Measurements from ENCODE around the gene SUGP1.

The SUGP1 gene

GRCh38 chr19:19304186-19304965, 15.9 kb downstream of the SUGP1 start:
- H3K4me3 ChIP-seq (ENCODE audit: low read length), result no peak overlapping the region
- no peaks in the 10 kb centered on the region for H3F3A ChIP-seq (ENCODE audit: control insufficient read depth, insufficient read depth)
- no peak overlapping the region for H3K27ac ChIP-seq (ENCODE audit: low read depth, low read length)
- H3K4me1 ChIP-seq (ENCODE audit: control insufficient read depth, low read length), result no peaks in the 10 kb centered on the region
- H3K4me2 ChIP-seq (ENCODE audit: low read length), result no peak overlapping the region
- H3K9me2 ChIP-seq (replicated peaks; ENCODE audit: control insufficient read depth, low read length), result no peaks in the 10 kb centered on the region
- no peak for TF ChIP-seq EZH2phosphoT487 (IDR thresholded peaks at IDR 0.05; ENCODE audit: borderline replicate concordance, low read length)
- TF ChIP-seq CTCF (IDR thresholded peaks at IDR 0.05; ENCODE audit: low read depth, low read length, poor library complexity, severe bottlenecking), result no peak
- peaks cover 60% of the 10 kb centered on the region for H3K36me3 ChIP-seq (ENCODE audit: control insufficient read depth, low read length)
- no peaks in the 10 kb centered on the region for H3K9me3 ChIP-seq (ENCODE audit: control insufficient read depth, insufficient read depth, low read length)
- H3K79me2 ChIP-seq (ENCODE audit: control insufficient read depth, low read length), result no peaks in the 10 kb centered on the region
- H4K20me1 ChIP-seq (ENCODE audit: control insufficient read depth, insufficient read depth, low read depth, low read length), result no peaks in the 10 kb centered on the region
- no peaks in the 10 kb centered on the region for H3K27me3 ChIP-seq (ENCODE audit: control insufficient read depth, low read length)

- Histone ChIP-seq H3K36me3 (ENCODE audit: control insufficient read depth, low read length) (peaks cover 56% of the 10 kb centered on the region), H3K4me2 (ENCODE audit: low read length) (no peak overlapping the region)
These were observed 16.9 kb downstream of the SUGP1 start for GRCh38 chr19:19303411-19303810.

GRCh38 chr19:19300613-19301012, 19.7 kb downstream of the SUGP1 start:
- no peaks in the 10 kb centered on the region for H3K9me2 ChIP-seq (replicated peaks; ENCODE audit: control insufficient read depth, low read length)
- TF ChIP-seq EZH2phosphoT487 (IDR thresholded peaks at IDR 0.05; ENCODE audit: borderline replicate concordance, low read length) (no peak), CTCF (IDR thresholded peaks at IDR 0.05; ENCODE audit: low read depth, low read length, poor library complexity, severe bottlenecking) (no peak)
- H3K27ac ChIP-seq (ENCODE audit: low read depth, low read length), result no peak overlapping the region
- H3K9me3 ChIP-seq (ENCODE audit: control insufficient read depth, insufficient read depth, low read length), result no peaks in the 10 kb centered on the region
- H3K4me2 ChIP-seq (ENCODE audit: low read length), result no peak overlapping the region
- peaks cover 42% of the 10 kb centered on the region for H3K36me3 ChIP-seq (ENCODE audit: control insufficient read depth, low read length)
- no peaks in the 10 kb centered on the region for H3K4me1 ChIP-seq (ENCODE audit: control insufficient read depth, low read length)
- no peaks in the 10 kb centered on the region for H4K20me1 ChIP-seq (ENCODE audit: control insufficient read depth, insufficient read depth, low read depth, low read length)
- no peak overlapping the region for H3K4me3 ChIP-seq (ENCODE audit: low read length)
- H3F3A ChIP-seq (ENCODE audit: control insufficient read depth, insufficient read depth), result no peaks in the 10 kb centered on the region
- H3K79me2 ChIP-seq (ENCODE audit: control insufficient read depth, low read length), result no peaks in the 10 kb centered on the region
- H3K27me3 ChIP-seq (ENCODE audit: control insufficient read depth, low read length), result no peaks in the 10 kb centered on the region

More at GRCh38 chr19:19303411-19303810, 16.9 kb downstream of the SUGP1 start:
- H4K20me1 ChIP-seq (ENCODE audit: control insufficient read depth, insufficient read depth, low read depth, low read length), result no peaks in the 10 kb centered on the region
- H3K9me2 ChIP-seq (replicated peaks; ENCODE audit: control insufficient read depth, low read length), result no peaks in the 10 kb centered on the region
- H3K27me3 ChIP-seq (ENCODE audit: control insufficient read depth, low read length), result no peaks in the 10 kb centered on the region
- H3K79me2 ChIP-seq (ENCODE audit: control insufficient read depth, low read length), result no peaks in the 10 kb centered on the region
- no peak overlapping the region for H3K4me3 ChIP-seq (ENCODE audit: low read length)
- TF ChIP-seq EZH2phosphoT487 (IDR thresholded peaks at IDR 0.05; ENCODE audit: borderline replicate concordance, low read length) (no peak), CTCF (IDR thresholded peaks at IDR 0.05; ENCODE audit: low read depth, low read length, poor library complexity, severe bottlenecking) (no peak)
- H3K9me3 ChIP-seq (ENCODE audit: control insufficient read depth, insufficient read depth, low read length), result no peaks in the 10 kb centered on the region
- no peaks in the 10 kb centered on the region for H3K4me1 ChIP-seq (ENCODE audit: control insufficient read depth, low read length)
- H3K27ac ChIP-seq (ENCODE audit: low read depth, low read length), result no peak overlapping the region
- no peaks in the 10 kb centered on the region for H3F3A ChIP-seq (ENCODE audit: control insufficient read depth, insufficient read depth)

Data from DOHH2 (cell line).